HG02943 (cell line): ENCODE data around the gene FAXDC2.

Source experiments
- ATAC-seq: cut with Tn5 transposase; IDR thresholded peaks from one replicate; pipeline ENCODE4 v1.9.1; 2021; ENCODE audit warnings: mild to moderate bottlenecking, low read depth, moderate library complexity; ENCODE audit not compliant: unreplicated experiment

FAXDC2 gene

DNA sequence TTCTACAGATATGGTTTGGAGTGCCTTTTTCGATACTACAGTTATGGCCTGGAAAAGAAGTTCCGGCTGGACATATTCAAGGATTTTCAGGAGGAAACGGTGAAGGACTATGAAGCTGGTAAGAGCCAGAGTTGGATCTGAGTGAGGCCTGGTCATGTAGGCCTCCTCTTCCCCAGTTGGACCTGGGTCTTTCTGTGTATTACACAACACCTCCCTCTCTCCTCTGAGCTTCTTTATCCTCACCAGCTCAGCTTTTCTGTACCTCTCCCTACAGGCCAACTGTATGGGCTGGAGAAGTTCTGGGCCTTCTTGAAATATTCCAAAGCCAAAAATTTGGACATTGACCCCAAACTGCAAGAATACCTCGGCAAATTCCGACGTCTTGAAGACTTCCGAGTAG, 39.2 kb downstream of the FAXDC2 start:
- ATAC-seq, result no peak

DNA sequence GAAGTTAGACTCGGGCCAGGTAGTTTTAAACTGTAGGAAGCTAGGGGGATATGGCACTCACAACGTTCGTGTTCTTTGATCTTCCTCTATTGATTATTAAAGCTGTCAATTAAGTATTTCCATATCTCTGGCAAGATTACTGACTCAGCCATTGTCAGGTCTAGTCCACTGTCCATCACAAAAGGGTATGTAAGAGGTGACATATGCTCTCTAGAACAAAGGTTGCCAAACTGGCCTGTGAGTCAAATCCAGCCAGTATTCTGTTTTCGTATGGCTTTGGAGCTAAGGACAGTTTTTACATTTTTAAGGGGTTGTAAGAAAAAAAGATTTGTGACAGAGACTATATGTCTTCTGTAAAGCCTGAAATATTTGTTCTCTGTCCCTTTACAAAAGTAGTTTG, 44.2 kb downstream of the FAXDC2 start:
- no peak for ATAC-seq

DNA sequence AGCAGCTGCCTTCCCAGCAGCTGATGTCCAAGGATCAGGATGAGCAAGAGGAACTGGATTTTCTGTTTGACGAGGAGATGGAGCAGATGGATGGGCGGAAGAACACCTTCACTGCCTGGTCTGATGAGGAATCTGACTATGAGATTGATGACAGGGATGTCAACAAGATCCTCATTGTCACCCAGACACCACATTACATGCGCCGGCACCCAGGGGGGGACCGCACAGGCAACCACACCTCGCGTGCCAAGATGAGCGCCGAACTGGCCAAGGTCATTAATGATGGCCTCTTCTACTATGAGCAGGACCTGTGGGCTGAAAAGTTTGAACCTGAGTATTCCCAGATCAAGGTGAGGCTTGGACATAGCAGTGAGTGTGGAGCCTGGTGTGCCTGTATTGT, 48.4 kb downstream of the FAXDC2 start:
- no peak for ATAC-seq

DNA sequence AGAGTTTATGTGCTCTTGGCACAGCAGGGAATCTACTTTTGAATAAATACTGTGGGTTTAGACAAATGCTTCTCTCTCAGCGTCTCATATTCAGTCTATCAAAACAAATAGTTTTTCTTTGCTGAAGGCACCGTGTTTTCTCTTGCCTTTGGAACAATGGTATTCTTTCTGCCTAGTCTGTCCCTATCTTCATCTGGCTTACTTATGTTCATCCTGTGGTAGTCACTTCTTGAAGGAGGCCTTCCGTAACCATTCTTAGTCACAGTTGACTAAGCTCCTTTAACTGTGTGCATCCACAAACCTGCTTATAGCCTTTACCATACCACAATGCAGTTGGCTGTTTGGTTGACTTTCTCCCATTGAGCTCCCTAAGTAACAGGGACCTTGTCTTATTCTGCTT, 49.3 kb downstream of the FAXDC2 start:
- ATAC-seq, result no peak

DNA sequence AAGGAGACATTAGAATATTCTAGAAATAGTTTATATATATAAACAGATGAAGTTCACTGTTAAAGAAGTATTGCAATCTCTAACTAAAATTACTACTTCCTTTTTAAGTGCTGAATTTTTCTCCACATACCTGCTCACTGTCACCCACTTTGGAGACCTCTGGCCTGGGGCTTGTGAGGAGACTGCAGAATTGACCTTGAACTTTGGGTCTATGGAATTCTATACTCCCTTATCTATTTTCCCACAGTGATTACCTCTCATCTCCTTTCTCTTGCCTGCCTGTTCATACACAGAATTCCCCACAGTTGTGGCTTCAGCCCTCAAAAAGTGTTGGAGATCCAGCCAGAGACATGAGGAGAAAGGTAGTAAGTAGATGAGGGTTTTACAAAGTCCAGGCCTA, 49.8 kb downstream of the FAXDC2 start:
- no peak for ATAC-seq

DNA sequence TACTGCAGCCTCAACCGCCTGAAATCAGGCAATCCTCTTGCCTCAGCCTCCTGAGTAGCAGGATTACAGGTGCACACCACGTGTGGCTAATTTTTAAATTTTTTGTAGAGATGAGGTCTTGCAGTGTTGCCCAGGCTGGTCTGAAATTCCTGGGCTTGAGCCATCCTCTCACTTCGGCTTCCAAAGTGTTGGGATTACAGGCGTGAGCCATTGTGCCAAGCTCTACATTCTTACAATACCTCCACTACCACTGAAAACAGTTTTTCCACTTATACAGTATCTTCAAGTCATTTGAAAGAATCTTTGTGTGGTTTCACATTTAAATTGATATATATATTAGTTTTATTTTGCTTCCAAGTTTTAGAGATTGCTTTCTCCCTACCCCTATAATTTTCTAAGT, 52.6 kb downstream of the FAXDC2 start:
- ATAC-seq, result no peak

DNA sequence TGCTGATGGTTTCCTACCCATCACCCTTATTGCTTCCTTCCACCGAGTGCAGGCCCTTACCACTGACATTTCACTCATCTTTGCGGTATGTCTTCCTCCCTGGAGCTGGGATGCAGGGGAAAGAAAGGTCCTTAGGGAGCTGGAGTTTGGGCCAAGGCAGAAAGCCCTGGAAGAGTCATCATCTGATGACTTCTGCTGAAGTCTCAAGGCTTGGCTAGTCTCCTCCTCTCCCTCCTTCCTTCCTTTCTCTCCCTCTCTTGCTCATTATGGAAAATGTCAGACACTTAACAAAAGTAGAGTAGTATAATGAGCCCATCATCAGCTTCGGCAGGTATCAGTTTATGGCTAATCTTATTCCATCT, 55.2 kb downstream of the FAXDC2 start:
- ATAC-seq, result no peak

DNA sequence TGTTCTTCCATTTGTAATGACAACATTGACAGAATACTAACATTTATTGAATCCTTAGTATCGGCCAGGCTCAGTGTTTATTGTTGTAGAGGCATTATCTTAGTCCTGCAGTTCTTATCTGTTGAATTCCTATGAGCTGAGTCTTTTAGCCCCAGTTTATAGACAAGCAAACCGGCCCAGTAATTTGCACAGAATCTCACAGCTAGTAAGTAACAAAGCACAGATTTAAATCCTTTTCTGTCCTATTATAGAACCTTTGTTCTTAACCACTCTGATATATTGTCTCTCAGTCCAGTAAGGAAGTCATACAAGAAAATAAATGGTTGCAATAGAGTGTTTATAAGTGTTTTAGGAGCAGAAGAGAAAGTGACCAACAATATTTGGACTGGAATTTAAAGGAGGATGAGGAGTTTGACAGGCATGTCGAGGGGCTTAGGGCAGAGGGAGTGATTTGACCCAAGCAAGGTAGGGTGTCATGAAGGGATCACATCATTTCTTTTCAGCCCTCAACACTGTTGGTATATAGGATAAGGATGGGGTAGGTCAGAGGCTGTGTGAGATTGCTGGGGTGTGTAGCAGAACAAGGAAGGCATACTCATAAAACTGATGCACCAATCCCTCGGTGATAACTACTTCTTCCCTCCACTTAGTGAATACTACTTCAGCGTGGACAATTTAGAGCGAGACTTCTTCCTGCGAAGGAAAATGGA, 55.7 kb downstream of the FAXDC2 start:
- no peak for ATAC-seq

DNA sequence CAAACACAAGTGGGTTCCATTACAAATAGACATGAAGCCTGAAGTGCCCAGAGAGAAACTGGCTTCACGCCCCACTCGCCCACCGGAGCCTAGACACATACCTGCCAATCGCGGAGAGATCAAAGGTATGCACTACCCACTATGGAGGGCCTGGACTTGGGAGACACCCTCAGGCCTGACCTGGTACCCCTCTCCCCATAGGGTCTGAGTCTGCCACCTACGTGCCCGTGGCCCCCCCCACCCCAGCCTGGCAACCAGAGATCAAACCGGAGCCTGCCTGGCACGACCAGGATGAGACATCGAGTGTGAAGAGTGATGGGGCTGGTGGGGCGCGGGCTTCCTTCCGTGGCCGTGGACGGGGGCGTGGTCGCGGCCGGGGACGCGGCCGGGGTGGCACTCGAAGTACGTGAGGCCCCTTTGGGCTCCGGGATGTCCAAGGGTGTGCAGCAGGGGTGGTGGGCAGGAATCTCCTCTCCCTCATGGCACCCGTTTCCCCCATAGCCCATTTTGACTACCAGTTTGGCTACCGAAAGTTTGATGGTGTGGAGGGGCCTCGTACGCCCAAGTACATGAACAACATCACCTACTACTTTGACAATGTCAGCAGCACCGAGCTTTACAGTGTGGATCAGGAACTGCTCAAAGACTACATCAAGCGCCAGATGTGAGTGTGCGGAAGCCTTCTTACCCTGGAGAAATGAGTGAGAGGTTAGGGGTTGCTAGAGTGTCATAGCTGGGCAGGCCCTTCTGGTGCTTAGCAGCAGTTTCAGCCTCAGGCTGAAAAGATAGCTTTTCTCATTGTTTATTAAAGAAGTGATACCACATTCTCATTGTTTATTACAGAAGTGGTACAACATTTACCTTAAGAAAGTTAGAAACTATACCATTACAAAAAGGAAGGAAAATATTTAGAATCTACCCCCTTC, 56.5 kb downstream of the FAXDC2 start:
- ATAC-seq, result no peak

DNA sequence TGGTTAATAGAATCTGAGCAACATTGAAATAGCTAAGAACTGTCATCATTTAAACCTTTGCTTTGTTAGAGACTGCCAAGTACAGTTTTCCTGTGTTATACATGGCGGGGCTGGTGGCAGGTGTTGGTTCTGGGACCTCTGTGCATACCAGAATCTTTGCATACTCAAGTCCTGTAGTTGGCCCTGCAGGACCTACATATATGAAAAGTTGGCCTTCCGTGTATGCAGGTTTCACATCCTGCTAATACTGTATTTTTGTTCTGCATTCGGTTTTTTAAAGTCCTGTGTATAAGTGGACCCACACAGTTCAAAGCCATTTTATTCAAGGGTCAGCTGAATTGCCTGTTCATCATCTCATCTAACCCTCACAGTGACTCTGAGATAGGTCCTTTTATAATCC, 58.9 kb downstream of the FAXDC2 start:
- ATAC-seq, result peak; percentile 91

DNA sequence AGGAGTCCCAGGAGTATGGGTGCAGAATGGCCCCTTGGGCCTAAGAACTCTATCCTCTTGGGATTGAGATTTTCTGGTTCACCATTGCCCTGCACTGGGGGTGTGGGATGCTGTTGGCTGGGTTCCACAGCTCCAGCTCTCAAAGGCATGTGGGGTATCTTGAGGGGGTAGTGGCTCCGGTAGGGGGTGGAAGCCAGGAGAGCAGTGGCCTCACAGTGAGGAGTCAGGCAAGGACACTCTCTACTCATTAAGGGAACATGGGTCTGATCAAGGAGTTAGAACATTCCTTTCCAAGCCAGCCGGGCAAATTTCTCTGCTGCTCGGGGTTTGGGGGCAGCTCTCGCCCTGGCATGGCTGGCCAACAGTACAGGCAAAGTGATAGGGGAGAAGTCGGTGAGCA, 62.2 kb downstream of the FAXDC2 start:
- ATAC-seq, result no peak

DNA sequence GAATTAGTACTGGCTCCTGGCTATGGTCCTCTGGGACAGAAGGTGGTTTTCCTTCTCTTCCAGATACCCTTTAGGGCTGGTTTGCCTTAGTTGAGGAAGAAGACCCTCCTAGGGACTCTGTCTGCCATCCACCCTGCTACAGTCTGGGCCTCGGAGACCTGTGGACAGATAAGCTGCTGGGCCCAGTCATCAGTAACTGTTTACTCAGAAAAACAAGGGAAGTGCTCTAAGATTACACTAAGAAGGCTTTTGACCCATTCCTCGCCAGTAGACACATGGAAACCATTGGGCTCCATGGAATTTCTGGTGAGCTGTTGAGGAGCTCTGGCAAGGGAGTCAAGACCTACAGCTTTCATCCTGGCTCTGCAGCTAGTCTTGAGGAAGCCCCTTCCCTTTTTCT, 64.0 kb downstream of the FAXDC2 start:
- ATAC-seq, result no peak

DNA sequence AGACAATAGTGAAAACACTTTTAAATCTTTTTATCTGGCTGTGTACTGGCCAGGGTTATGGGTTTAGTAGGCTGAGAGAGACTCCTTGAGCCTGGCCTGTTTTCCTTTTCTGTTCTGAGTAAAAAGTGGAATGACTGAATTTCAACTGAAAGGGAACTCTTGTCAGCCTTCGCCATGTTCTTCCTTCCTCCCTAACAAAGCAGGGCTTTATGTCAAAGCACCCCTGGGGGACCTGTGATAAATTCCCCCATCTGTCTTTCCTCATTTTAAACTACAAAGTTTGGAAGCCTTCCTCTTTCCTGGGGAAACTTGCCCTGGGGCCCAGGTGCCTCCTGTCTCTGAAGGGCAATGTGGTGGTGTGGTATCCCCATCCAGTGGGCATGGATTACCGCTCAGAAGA, 65.5 kb downstream of the FAXDC2 start:
- ATAC-seq, result no peak

DNA sequence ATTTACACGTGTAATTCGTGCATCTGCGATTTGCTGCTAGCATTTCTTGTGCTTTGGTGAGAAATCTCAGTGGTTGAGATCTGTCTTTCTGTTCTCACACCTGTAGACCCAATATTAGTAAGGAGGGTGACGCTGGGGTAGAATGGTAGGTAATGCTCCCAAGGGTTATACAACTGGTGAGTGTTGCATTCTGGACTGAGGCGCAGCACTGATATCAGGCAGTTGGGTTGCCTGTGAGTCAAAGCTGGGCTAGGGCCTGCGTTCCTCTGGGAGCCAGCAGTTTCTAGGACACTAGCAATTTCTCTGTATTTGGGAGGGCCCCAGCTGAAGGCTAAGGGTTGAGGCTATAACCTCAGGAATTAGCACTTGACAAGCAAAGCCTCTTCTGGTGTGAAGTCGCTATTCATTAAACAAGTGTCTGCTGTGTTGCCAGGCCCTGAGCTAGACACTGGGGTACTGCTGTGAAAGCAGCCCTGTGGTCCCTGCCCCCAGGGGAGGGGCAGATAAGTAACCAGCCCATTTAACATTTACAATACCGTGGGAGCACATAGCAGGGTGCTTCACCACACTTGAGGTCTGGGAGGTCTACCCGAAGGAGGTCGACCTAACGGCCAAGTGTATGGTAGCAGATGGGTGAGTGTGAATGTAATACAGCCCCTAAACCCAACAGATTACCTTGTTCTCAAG, 66.5 kb downstream of the FAXDC2 start:
- peak; percentile 64 for ATAC-seq

DNA sequence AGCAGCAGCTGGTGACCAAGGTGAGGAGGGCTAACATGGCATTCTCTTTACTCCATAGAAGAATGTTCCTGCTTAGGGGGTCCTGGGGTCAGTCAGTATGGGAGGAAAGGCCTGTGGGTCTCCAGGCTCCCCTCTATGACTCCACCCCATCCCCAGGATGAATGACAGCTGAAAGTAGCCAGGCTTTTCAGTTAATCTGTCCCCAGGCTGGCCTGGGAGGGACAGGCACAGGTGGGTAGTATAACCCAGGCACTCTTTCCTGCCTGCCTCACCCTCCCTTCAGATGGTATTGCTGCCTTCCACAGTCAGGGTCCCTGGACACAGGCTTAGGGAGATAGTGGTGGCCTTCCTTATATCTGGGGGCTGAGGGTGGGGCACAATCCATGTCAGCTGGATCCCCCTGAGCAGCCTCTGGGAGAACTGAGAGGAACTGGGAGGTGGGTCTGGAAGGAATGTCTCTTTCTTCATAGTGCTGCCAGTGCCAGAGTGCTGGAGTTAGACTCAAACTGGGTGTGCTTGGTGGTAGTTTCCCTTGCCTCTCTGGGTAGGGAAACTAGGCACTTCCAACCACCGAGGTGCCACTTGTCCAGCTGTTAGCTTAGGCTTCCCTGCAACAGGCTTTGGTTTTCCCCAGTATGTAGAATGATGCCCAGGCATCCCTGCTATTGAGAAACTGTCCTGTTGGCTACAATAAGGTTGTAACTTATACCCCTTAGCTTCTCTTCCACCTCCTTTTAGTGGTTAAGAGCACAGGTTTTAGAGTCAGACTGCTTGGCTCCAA, 67.4 kb downstream of the FAXDC2 start:
- ATAC-seq, result peak; percentile 8

DNA sequence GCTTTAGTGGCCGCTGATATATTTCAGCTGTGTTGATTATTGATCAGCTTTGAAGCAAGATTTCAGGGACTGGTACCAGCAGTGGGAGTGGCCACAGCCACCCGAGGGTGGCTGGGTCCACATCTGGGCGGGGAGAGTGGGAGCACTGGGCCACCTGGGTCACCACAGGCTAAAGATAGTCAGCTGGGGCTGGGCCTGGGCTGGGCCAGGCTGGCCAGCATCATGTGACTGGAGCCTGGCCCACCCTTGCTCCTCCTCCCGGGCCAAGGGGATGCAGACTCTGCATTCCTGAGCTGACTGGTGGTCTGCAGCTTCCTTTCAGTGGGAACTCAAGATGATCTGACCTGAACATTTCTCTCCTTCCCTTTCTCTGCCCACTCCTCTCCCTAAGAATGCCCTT, 68.1 kb downstream of the FAXDC2 start:
- ATAC-seq, result no peak

DNA sequence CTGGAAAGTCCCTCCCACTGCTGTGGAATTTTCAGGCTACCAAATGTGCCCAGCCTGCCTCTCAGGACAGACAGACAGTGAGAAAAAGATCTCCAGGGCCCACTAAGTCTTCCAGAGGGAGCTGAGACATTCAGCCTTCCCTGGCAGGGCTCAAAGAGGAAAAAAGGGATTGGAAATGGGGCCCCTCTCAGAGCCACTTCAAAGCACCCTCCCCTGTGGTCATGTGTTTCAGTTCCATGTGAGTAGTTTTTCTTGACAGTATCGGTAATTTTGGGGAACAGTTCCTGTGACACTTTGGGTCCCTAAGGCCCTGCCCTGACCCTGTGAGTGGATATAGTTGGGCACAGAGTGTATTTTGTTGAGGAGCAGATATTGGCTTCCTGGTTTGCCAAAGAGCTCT, 70.3 kb downstream of the FAXDC2 start:
- no peak for ATAC-seq

DNA sequence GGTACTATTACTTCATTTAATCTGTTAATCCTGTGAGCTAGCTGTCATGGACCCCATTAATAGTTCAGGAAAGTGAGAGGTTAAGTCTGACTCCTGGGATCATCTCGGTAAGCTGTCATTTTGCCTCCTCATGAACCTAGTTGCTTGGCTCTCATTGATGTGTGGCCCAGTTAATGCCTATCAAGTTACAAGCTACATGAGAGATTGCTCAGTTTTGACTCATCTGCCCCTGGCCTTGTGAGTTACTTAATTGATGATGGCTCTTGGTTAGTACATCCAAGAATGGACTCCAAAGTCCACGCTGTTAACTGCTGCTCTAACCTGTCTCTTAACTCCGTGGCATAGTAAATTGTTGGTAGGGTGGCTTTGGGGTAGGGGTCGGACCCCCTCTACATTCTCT, 71.3 kb downstream of the FAXDC2 start:
- no peak for ATAC-seq

DNA sequence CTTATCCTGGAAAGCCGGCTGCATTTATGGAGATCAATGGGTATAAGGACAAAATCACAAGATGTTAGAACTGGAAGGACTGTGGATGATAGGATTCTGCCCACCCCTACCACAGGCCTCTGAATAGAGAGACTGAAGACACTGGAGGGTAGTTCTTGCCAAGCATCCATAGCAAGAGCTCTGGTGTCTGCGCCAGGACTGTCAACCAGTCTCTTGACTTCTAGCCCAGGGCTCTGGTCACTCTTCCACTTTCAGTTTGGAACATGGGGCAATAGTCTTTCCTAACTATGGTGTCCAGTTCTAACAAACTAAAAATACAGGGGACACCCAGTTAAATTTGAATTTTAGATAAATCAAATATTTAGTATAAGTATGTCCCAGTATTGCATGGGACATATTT, 71.9 kb downstream of the FAXDC2 start:
- no peak for ATAC-seq

DNA sequence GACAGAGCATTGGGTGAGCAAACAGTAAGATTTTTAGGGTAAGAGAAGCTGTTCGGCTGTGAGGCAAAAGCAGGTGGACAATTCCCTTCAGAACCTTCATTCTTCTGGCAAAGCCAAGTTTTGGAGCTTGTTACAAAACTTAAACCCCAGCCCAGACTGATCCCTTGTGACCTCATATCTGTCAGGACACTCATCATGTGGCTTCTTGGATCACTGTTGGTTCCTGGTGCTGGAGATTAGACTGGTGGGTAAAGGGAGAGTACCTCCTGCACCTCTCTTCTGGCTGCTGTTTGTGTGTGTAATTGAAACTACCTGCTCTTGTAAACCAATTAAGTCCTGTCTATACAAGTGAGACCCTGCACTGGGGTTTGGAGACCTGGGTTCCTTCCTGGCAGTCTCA, 74.2 kb downstream of the FAXDC2 start:
- no peak for ATAC-seq

DNA sequence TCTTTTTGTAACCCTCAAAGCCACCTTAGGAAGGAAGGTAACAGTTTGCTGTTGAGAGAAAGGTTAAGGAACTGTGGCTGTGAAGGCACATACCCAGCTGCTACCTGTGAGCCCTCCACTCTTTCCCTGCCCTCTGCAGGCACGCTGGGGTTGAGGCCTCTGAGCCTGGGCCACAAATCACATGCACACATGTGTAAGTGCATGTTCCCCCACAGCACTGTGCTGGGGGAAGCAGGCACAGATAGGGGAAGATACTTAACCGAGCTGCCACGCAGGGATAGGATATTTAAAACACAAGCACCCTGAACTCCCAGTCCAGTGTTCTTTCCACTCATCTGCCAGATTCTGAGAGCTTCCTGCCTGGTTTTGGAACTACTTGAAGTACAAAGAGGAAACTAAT, 77.1 kb downstream of the FAXDC2 start:
- ATAC-seq, result no peak
